Ecto neural progenitor cell (in vitro differentiated cells): ENCODE measurements around the gene TLR4.

Experiments
- DNase-seq: peaks from one replicate; pipeline ENCODE4 v3.0.0-alpha.2; 2018; ENCODE audit warnings: low spot score

The TLR4 gene

GRCh38 chr9:117715411-117715989, 11.3 kb downstream of the TLR4 start:
- no peak for DNase-seq

GRCh38 chr9:117718085-117718484, 13.9 kb downstream of the TLR4 start:
- DNase-seq: no peak

GRCh38 chr9:117718701-117719100, 14.5 kb downstream of the TLR4 start:
- no peak for DNase-seq

GRCh38 chr9:117719161-117719920, 15.1 kb downstream of the TLR4 start:
- DNase-seq: no peak

GRCh38 chr9:117720066-117720465, 15.9 kb downstream of the TLR4 start:
- DNase-seq: no peak

GRCh38 chr9:117720555-117720954, 16.4 kb downstream of the TLR4 start:
- DNase-seq: no peak

GRCh38 chr9:117720987-117721386, 16.8 kb downstream of the TLR4 start:
- DNase-seq: no peak

GRCh38 chr9:117722108-117722761, 18.0 kb downstream of the TLR4 start:
- no peak for DNase-seq

- DNase-seq: no peak
Measured at GRCh38 chr9:117723986-117724625, 19.9 kb downstream of the TLR4 start.

- no peak for DNase-seq
Measured at GRCh38 chr9:117725426-117725887, 21.3 kb downstream of the TLR4 start.

GRCh38 chr9:117729375-117729774, 25.2 kb downstream of the TLR4 start:
- DNase-seq: no peak

- no peak for DNase-seq
Measured at GRCh38 chr9:117732494-117732893, 28.3 kb downstream of the TLR4 start.

- no peak for DNase-seq
Measured at GRCh38 chr9:117733465-117733864, 29.3 kb downstream of the TLR4 start.

- DNase-seq: no peak
Measured at GRCh38 chr9:117734082-117734481, 29.9 kb downstream of the TLR4 start.

- no peak for DNase-seq
Measured at GRCh38 chr9:117734523-117735314, 30.5 kb downstream of the TLR4 start.

- DNase-seq: no peak
Measured at GRCh38 chr9:117737721-117738226, 33.6 kb downstream of the TLR4 start.

GRCh38 chr9:117739206-117739605, 35.0 kb downstream of the TLR4 start:
- no peak for DNase-seq

GRCh38 chr9:117739624-117740347, 35.6 kb downstream of the TLR4 start:
- DNase-seq: no peak

- no peak for DNase-seq
Measured at GRCh38 chr9:117742131-117742530, 37.9 kb downstream of the TLR4 start.

GRCh38 chr9:117744369-117744768, 40.2 kb downstream of the TLR4 start:
- no peak for DNase-seq

GRCh38 chr9:117744856-117745389, 40.7 kb downstream of the TLR4 start:
- DNase-seq: no peak
